GM18873 (cell line): ENCODE measurements around the gene SLC10A7.
A peak's percentile ranks its signal among the peaks of the same experiment; 100 is the strongest.

Experiments
- ATAC-seq: cut with Tn5 transposase; IDR thresholded peaks from one replicate; pipeline ENCODE4 v1.9.1; 2021; ENCODE audit warnings: mild to moderate bottlenecking, moderate library complexity, moderate number of reproducible peaks; ENCODE audit not compliant: unreplicated experiment, low FRiP score

Gene SLC10A7

GRCh38 chr4:146498291-146498690 lies 23.4 kb downstream of the SLC10A7 start:
- no peak for ATAC-seq

GRCh38 chr4:146495269-146495668 lies 26.5 kb downstream of the SLC10A7 start:
- ATAC-seq, result no peak

- ATAC-seq, result no peak
Measured at GRCh38 chr4:146494143-146494542, 27.6 kb downstream of the SLC10A7 start.

GRCh38 chr4:146490106-146490505 lies 31.6 kb downstream of the SLC10A7 start:
- no peak for ATAC-seq

GRCh38 chr4:146488495-146489174 lies 33.1 kb downstream of the SLC10A7 start:
- ATAC-seq, result no peak

GRCh38 chr4:146486565-146486964 lies 35.2 kb downstream of the SLC10A7 start:
- peak; percentile 78 for ATAC-seq

- peak; percentile 48 for ATAC-seq
Measured at GRCh38 chr4:146485968-146486367, 35.8 kb downstream of the SLC10A7 start.

GRCh38 chr4:146482788-146483187 lies 39.0 kb downstream of the SLC10A7 start:
- ATAC-seq, result no peak

GRCh38 chr4:146481246-146481645 lies 40.5 kb downstream of the SLC10A7 start:
- ATAC-seq, result no peak

GRCh38 chr4:146478009-146478408 lies 43.7 kb downstream of the SLC10A7 start:
- no peak for ATAC-seq

GRCh38 chr4:146477054-146477453 lies 44.7 kb downstream of the SLC10A7 start:
- no peak for ATAC-seq

- ATAC-seq, result no peak
Measured at GRCh38 chr4:146472404-146472803, 49.3 kb downstream of the SLC10A7 start.

GRCh38 chr4:146470604-146471003 lies 51.1 kb downstream of the SLC10A7 start:
- no peak for ATAC-seq

- ATAC-seq, result no peak
Measured at GRCh38 chr4:146469022-146469421, 52.7 kb downstream of the SLC10A7 start.

GRCh38 chr4:146465628-146466027 lies 56.1 kb downstream of the SLC10A7 start:
- ATAC-seq, result no peak

GRCh38 chr4:146462251-146462650 lies 59.5 kb downstream of the SLC10A7 start:
- ATAC-seq, result no peak

- peak; percentile 89 for ATAC-seq
Measured at GRCh38 chr4:146458594-146458993, 63.1 kb downstream of the SLC10A7 start.

GRCh38 chr4:146456681-146457080 lies 65.1 kb downstream of the SLC10A7 start:
- ATAC-seq, result no peak

- no peak for ATAC-seq
Measured at GRCh38 chr4:146453181-146453807, 68.4 kb downstream of the SLC10A7 start.

- peak; percentile 69 for ATAC-seq
Measured at GRCh38 chr4:146450524-146450923, 71.2 kb downstream of the SLC10A7 start.

- no peak for ATAC-seq
Measured at GRCh38 chr4:146446555-146446954, 75.2 kb downstream of the SLC10A7 start.
